KMS-11 (cell line): ENCODE results near the gene MRTFB.

Experiments used
- H2AFZ ChIP-seq: fragments of 200-600 bp; sonication (generic); 2 replicates; pipeline ENCODE4 v1.6.1; 2016; ENCODE audit warnings: antibody characterized with exemption, mixed run types, low read depth
- H3K27ac ChIP-seq: fragments of 200-600 bp; sonication (generic); 2 replicates; pipeline ENCODE4 v1.6.1; 2016; ENCODE audit warnings: mild to moderate bottlenecking, mixed run types
- H3K27me3 ChIP-seq: fragments of 200-600 bp; sonication (generic); 2 replicates; pipeline ENCODE4 v1.6.1; 2017; ENCODE audit warnings: mild to moderate bottlenecking, low read depth, mixed run types, moderate library complexity; ENCODE audit not compliant: insufficient read depth
- H3K36me3 ChIP-seq: fragments of 200-600 bp; sonication (generic); 2 replicates; pipeline ENCODE4 v1.6.1; 2017; ENCODE audit warnings: mild to moderate bottlenecking, mixed run types; ENCODE audit not compliant: insufficient read depth
- H3K4me1 ChIP-seq: fragments of 200-600 bp; sonication (generic); 2 replicates; pipeline ENCODE4 v1.6.1; 2016; ENCODE audit warnings: mild to moderate bottlenecking, low read depth, mixed run types; ENCODE audit not compliant: poor library complexity, severe bottlenecking
- H3K4me2 ChIP-seq: fragments of 200-600 bp; sonication (generic); 2 replicates; pipeline ENCODE4 v1.7.0; 2016; ENCODE audit warnings: mild to moderate bottlenecking, mixed run types
- H3K4me3 ChIP-seq: fragments of 200-600 bp; sonication (generic); IDR thresholded peaks from 2 replicates; pipeline ENCODE4 v1.6.1; 2017; ENCODE audit warnings: low read depth, low read length, mixed read lengths; ENCODE audit not compliant: insufficient read depth
- H3K79me2 ChIP-seq: fragments of 200-600 bp; sonication (generic); 2 replicates; pipeline ENCODE4 v1.6.1; 2016; ENCODE audit warnings: low read depth, mixed run types; ENCODE audit not compliant: insufficient read depth
- H3K9ac ChIP-seq: fragments of 200-600 bp; sonication (generic); 2 replicates; pipeline ENCODE4 v1.6.1; 2016; ENCODE audit warnings: mild to moderate bottlenecking, mixed run types
- H4K20me1 ChIP-seq: fragments of 200-600 bp; sonication (generic); 2 replicates; pipeline ENCODE4 v1.6.1; 2016; ENCODE audit warnings: mild to moderate bottlenecking, mixed run types; ENCODE audit not compliant: insufficient read depth
- TF ChIP-seq, protein P1 (sequence below): fragments of 200-600 bp; sonication (generic); conservative IDR thresholded peaks from 2 replicates; pipeline ENCODE4 v1.6.1; 2017; ENCODE audit warnings: low read depth, mild to moderate bottlenecking, antibody characterized with exemption, low read length, moderate library complexity, mixed read lengths

Gene MRTFB

DNA sequence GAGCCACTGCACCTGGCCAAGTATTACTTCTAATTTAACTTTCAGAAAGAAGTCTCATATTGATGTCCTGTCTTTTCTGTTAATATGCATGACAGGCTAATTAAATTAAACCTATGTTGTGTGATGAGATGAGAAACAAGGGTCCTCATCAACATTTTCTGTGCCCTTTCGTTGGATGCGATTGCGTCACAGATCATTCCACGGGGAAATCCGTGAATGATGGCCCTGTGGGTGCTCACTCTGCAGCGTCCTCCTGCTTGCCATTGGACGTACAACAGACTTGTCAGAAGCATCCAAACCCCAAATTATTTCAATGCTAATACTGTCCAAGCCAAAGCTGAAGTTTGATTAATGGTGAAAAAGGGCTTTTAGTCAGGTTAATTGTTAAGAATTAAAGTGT, 197.0 kb downstream of the MRTFB start:
- no peak overlapping the region for H3K9ac ChIP-seq
- no peak overlapping the region for H3K4me3 ChIP-seq
- no peaks in the 10 kb centered on the region for H4K20me1 ChIP-seq
- H3K27ac ChIP-seq: no peak overlapping the region
- H3K4me1 ChIP-seq: no peaks in the 10 kb centered on the region
- H3K4me2 ChIP-seq: no peak overlapping the region
- H2AFZ ChIP-seq: no peak overlapping the region
- H3K79me2 ChIP-seq: no peaks in the 10 kb centered on the region
- TF ChIP-seq, protein P1, sequence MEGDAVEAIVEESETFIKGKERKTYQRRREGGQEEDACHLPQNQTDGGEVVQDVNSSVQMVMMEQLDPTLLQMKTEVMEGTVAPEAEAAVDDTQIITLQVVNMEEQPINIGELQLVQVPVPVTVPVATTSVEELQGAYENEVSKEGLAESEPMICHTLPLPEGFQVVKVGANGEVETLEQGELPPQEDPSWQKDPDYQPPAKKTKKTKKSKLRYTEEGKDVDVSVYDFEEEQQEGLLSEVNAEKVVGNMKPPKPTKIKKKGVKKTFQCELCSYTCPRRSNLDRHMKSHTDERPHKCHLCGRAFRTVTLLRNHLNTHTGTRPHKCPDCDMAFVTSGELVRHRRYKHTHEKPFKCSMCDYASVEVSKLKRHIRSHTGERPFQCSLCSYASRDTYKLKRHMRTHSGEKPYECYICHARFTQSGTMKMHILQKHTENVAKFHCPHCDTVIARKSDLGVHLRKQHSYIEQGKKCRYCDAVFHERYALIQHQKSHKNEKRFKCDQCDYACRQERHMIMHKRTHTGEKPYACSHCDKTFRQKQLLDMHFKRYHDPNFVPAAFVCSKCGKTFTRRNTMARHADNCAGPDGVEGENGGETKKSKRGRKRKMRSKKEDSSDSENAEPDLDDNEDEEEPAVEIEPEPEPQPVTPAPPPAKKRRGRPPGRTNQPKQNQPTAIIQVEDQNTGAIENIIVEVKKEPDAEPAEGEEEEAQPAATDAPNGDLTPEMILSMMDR: no peak
- no peaks in the 10 kb centered on the region for H3K27me3 ChIP-seq
- H3K36me3 ChIP-seq: no peaks in the 10 kb centered on the region

DNA sequence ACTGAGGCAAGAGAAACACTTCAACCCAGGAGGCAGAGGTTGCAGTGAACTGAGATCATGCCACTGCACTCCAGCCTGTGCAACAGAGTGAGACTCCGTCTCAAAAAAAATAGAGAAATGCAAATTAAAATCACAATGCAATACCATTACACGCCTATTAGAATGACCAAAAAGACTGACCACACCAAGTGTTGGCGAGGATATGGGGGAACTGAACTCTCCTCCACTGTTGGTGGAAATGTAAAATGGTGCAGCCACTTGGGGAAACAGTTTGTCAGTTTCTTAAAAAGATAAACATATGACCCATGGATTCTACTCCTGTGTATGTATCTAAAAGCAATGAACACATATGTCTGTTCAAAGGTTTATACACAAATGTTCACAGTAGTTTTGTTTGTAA, 204.8 kb downstream of the MRTFB start:
- TF ChIP-seq, protein P1: no peak
- Histone ChIP-seq H3K27ac (no peak overlapping the region), H3K4me1 (no peaks in the 10 kb centered on the region), H3K4me3 (no peak overlapping the region), H3K4me2 (no peak overlapping the region), H3K9ac (no peak overlapping the region), H3K27me3 (no peaks in the 10 kb centered on the region), H4K20me1 (no peaks in the 10 kb centered on the region), H2AFZ (no peak overlapping the region), H3K79me2 (no peaks in the 10 kb centered on the region), H3K36me3 (no peaks in the 10 kb centered on the region)

- Histone ChIP-seq H3K4me3 (no peak overlapping the region), H4K20me1 (no peaks in the 10 kb centered on the region), H3K27me3 (no peaks in the 10 kb centered on the region), H3K9ac (no peak overlapping the region), H3K79me2 (no peaks in the 10 kb centered on the region), H3K4me1 (peaks cover 8% of the 10 kb centered on the region), H2AFZ (no peak overlapping the region), H3K36me3 (no peaks in the 10 kb centered on the region), H3K27ac (no peak overlapping the region), H3K4me2 (no peak overlapping the region)
- TF ChIP-seq, protein P1: no peak
Observed at GRCh38 chr16:14278749-14279148, 207.6 kb downstream of the MRTFB start.

- Histone ChIP-seq H3K27ac (no peak overlapping the region), H3K79me2 (no peaks in the 10 kb centered on the region), H4K20me1 (no peaks in the 10 kb centered on the region), H2AFZ (no peak overlapping the region), H3K4me2 (no peak overlapping the region), H3K27me3 (no peaks in the 10 kb centered on the region), H3K36me3 (no peaks in the 10 kb centered on the region), H3K4me3 (no peak overlapping the region), H3K4me1 (peaks cover 21% of the 10 kb centered on the region), H3K9ac (no peak overlapping the region)
- TF ChIP-seq, protein P1: no peak
Observed at GRCh38 chr16:14280541-14280940, 209.4 kb downstream of the MRTFB start.
